ENCODE results near the gene CTXN2. TPM values are rescaled to one million over a fixed set of nuclear protein-coding genes. Genes with fewer than 3 reads are reported as not detected.
A peak's percentile ranks its signal among the peaks of the same experiment; 100 is the strongest.

The CTXN2 gene
- total RNA-seq, 1 experiment from 2014 or later, result 0.11 TPM

GRCh38 chr15:48190932-48191573 lies 412 bp upstream of the CTXN2 start:
- DNase-seq, result peak; percentile 83
- Histone ChIP-seq H3K27me3 (ENCODE audit: insufficient read depth, low read length) (no peaks in the 10 kb centered on the region), H2BK120ac (ENCODE audit: low read depth, low read length, poor library complexity, severe bottlenecking) (no peak overlapping the region), H4K5ac (ENCODE audit: insufficient read length, low read depth, low read length) (no peak overlapping the region), H4K91ac (ENCODE audit: insufficient read length, low read depth, low read length) (no peak overlapping the region), H3K14ac (ENCODE audit: insufficient read depth, low read length) (no peak overlapping the region), H3K4me2 (ENCODE audit: insufficient read depth, insufficient read length, low read length) (peak overlapping the region; percentile 85), H4K20me1 (ENCODE audit: control insufficient read depth, insufficient read depth, insufficient read length) (no peaks in the 10 kb centered on the region), H3K79me1 (ENCODE audit: insufficient read depth, low read depth, low read length, poor library complexity, severe bottlenecking) (no peaks in the 10 kb centered on the region), H3K4me1 (ENCODE audit: insufficient read depth, low read length) (no peaks in the 10 kb centered on the region; the same call in 1 of the 2 replicates), H3K27ac (ENCODE audit: insufficient read length, low read depth, low read length) (no peak overlapping the region), H3K56ac (ENCODE audit: insufficient read length, low read depth, low read length) (no peak overlapping the region), H2BK20ac (ENCODE audit: low read depth, low read length, poor library complexity, severe bottlenecking) (no peak overlapping the region), H2BK15ac (ENCODE audit: low read depth, low read length) (no peak overlapping the region), H3K23ac (ENCODE audit: insufficient read length, low read depth, low read length) (no peak overlapping the region), H3K4ac (ENCODE audit: low read depth, low read length) (no peak overlapping the region), H2BK12ac (ENCODE audit: insufficient read length, low read depth, low read length) (no peak overlapping the region), H3K18ac (ENCODE audit: insufficient read length, low read depth, low read length) (no peak overlapping the region), H3K79me2 (ENCODE audit: insufficient read depth, low read length) (no peaks in the 10 kb centered on the region), H3K23me2 (ENCODE audit: insufficient read length, low read depth, low read length, poor library complexity, severe bottlenecking) (peaks cover 11% of the 10 kb centered on the region), H2AK5ac (ENCODE audit: insufficient read length, low read length) (no peak overlapping the region), H3K9me3 (ENCODE audit: control insufficient read depth, low read depth, low read length) (no peaks in the 10 kb centered on the region), H3K9ac (ENCODE audit: extremely low read depth, insufficient read length, low read length) (no peak overlapping the region), H2AFZ (ENCODE audit: low read length) (no peak overlapping the region), H3T11ph (ENCODE audit: low read length) (no peak overlapping the region), H2BK5ac (ENCODE audit: insufficient read length, low read length) (no peak overlapping the region), H4K8ac (replicated peaks; ENCODE audit: insufficient read length, low read depth, low read length) (no peak overlapping the region)
- H3K9me3 Mint-ChIP-seq, result no peaks in the 10 kb centered on the region; a peak in 1 of 5 replicates
- H3K4me1 Mint-ChIP-seq, result peaks cover 12 to 16% of the 10 kb centered on the region in 2 experiments
- H3K27ac Mint-ChIP-seq, result no peak overlapping the region; a peak in 1 of 7 replicates
- no peaks in the 10 kb centered on the region for H3K36me3 Mint-ChIP-seq (ENCODE audit: insufficient read depth in 1 of 3, low read depth in 3 of 3)
- H3K27me3 Mint-ChIP-seq (ENCODE audit: low read depth), result no peaks in the 10 kb centered on the region
- peak overlapping the region in 1 of 2 experiments; percentile 81; a peak in 4 of 5 replicates for H3K4me3 Mint-ChIP-seq
- no peak for TF ChIP-seq CTCF (conservative IDR thresholded peaks at IDR 0.05)
- WGBS (ENCODE audit: extremely low coverage, insufficient read length, low lambda C conversion rate), result no CpG with 5 or more reads among the region's 15 CpGs
